HG02588 (cell line): ENCODE results near the gene PTGER3.
"Not testable (repeated sequence)": the region's sequence is repeated elsewhere in the genome, so short reads cannot be mapped to it uniquely, and the experiment has no call there.

Source experiments
- ATAC-seq: cut with Tn5 transposase; IDR thresholded peaks from one replicate; pipeline ENCODE4 v1.9.1; 2021; ENCODE audit warnings: mild to moderate bottlenecking, moderate library complexity; ENCODE audit not compliant: unreplicated experiment

Gene PTGER3

GRCh38 chr1:71015745-71016144 lies 31.9 kb downstream of the PTGER3 start:
- no peak for ATAC-seq

- ATAC-seq, result no peak
These were observed 33.4 kb downstream of the PTGER3 start for GRCh38 chr1:71014178-71014579.

- no peak for ATAC-seq
These were observed 44.7 kb downstream of the PTGER3 start for GRCh38 chr1:71002709-71003475.

- no peak for ATAC-seq
These were observed 46.0 kb downstream of the PTGER3 start for GRCh38 chr1:71001624-71002023.

GRCh38 chr1:70997793-70998192 lies 49.8 kb downstream of the PTGER3 start:
- ATAC-seq, result no peak

GRCh38 chr1:70994753-70995268 lies 52.8 kb downstream of the PTGER3 start:
- ATAC-seq, result no peak

- no peak for ATAC-seq
These were observed 53.8 kb downstream of the PTGER3 start for GRCh38 chr1:70993798-70994197.

- ATAC-seq, result no peak
These were observed 55.1 kb downstream of the PTGER3 start for GRCh38 chr1:70992521-70992920.

- no peak for ATAC-seq
These were observed 57.0 kb downstream of the PTGER3 start for GRCh38 chr1:70990469-70991253.

- ATAC-seq, result no peak
These were observed 60.1 kb downstream of the PTGER3 start for GRCh38 chr1:70987497-70987896.

- ATAC-seq, result not testable (repeated sequence)
These were observed 61.8 kb downstream of the PTGER3 start for GRCh38 chr1:70985776-70986225.

GRCh38 chr1:70985278-70985677 lies 62.3 kb downstream of the PTGER3 start:
- not testable (repeated sequence) for ATAC-seq

GRCh38 chr1:70980361-70980760 lies 67.3 kb downstream of the PTGER3 start:
- ATAC-seq, result no peak

GRCh38 chr1:70979881-70980280 lies 67.7 kb downstream of the PTGER3 start:
- no peak for ATAC-seq

GRCh38 chr1:70979313-70979712 lies 68.3 kb downstream of the PTGER3 start:
- no peak for ATAC-seq

- ATAC-seq, result no peak
These were observed 69.0 kb downstream of the PTGER3 start for GRCh38 chr1:70978623-70979022.

- no peak for ATAC-seq
These were observed 70.0 kb downstream of the PTGER3 start for GRCh38 chr1:70977575-70977974.

- ATAC-seq, result no peak
These were observed 70.6 kb downstream of the PTGER3 start for GRCh38 chr1:70977041-70977440.

GRCh38 chr1:70973754-70974153 lies 73.9 kb downstream of the PTGER3 start:
- ATAC-seq, result no peak

GRCh38 chr1:70970407-70970806 lies 77.2 kb downstream of the PTGER3 start:
- no peak for ATAC-seq

- ATAC-seq, result no peak
These were observed 81.5 kb downstream of the PTGER3 start for GRCh38 chr1:70966018-70966638.
